Left ventricle myocardium superior (tissue), 1 donor: ENCODE measurements around the gene NAV3. TPM values are rescaled to one million over a fixed set of nuclear protein-coding genes. Genes with fewer than 3 reads are reported as not detected.

Experiments
- ATAC-seq: fragments of 200-7000 bp; cut with Tn5 transposase; one replicate; pipeline ENCODE4 v1.9.1; 2020; ENCODE audit warnings: mild to moderate bottlenecking, moderate library complexity
- DNase-seq: peaks from one replicate; pipeline ENCODE4 v3.0.0-alpha.2; 2020
- intact Hi-C: fragments of 100-400 bp; cut with micrococcal nuclease; formaldehyde crosslinking; loops from one replicate; pipeline ENCODE4 v1.11.0; 2022
- total RNA-seq: library from RNA; stranded (reverse); fragmentation: NEBNext Ultra II Directional; extraction: Animal tissue kit (Norgen Biotek cat#: 25700); gene quantifications from one replicate; pipeline ENCODE4 v1.2.1, GENCODE V29; 2021
- donor health status: DM: no; HTN: yes; CAD: no; lungs with severe emphysema.

NAV3 gene
- total RNA-seq, 1 donor from 2014 or later, result 3.3 TPM

DNA sequence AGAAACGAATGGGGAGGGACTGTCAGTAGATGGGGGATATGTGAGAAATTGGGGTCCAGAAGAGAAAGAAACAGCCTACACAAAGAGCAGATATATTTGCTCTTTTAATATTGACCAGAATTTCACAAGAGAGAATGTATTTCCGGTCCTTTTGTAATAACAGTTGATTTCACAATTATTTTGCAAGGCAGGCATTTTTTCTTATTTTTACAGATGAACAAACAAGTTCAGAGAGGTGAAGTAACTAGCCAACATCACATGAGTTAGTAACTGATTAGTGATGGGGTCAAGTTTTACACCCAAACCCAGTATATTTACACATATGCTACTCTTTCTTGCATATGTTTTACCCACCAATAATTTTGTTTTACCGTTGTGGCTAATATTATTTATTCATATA is 188.2 kb downstream of the NAV3 start:
- intact Hi-C loops, result no loop called here
- ATAC-seq, result no peak
- no peak for DNase-seq

DNA sequence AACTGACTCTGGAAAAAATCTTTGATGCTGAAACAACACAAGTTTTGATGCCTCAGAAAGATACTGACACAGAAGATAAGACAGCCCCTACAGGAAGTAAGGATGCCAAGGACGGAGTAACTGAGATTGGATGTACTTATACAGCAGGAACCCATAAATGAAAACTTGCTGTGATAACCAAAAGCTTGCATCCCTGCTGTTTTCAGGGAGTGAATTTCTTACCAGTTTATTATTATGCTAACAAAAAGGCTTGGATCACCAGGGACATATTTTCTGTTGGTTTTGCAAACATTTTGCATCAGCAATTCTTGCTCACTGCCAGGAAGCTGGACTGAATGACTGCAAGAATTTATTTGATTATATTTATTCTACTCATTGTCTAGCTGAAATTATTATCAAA is 197.7 kb downstream of the NAV3 start:
- DNase-seq (no peak), ATAC-seq (no peak)
- intact Hi-C loops, result no loop called here

DNA sequence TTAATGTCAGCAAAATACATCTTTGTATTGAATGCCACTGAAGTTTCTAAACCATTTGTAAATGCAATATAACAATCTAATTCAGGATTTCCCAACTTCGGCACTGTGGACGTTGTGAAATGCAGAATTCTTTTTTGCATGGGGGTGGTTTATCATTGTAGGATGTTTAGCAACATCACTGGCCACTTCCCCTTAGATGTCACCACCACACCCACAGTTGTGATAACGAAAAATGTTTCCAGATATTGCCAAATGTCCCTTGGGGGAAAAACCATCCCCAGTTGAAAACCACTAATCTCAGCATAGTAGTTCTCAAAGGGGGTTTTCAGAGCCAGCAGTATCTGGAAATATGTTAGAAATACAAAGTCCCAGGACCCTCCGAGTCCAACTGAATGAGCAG is 203.3 kb downstream of the NAV3 start:
- DNase-seq, result no peak
- ATAC-seq, result peak; percentile 73
- intact Hi-C loops, result no loop called here

DNA sequence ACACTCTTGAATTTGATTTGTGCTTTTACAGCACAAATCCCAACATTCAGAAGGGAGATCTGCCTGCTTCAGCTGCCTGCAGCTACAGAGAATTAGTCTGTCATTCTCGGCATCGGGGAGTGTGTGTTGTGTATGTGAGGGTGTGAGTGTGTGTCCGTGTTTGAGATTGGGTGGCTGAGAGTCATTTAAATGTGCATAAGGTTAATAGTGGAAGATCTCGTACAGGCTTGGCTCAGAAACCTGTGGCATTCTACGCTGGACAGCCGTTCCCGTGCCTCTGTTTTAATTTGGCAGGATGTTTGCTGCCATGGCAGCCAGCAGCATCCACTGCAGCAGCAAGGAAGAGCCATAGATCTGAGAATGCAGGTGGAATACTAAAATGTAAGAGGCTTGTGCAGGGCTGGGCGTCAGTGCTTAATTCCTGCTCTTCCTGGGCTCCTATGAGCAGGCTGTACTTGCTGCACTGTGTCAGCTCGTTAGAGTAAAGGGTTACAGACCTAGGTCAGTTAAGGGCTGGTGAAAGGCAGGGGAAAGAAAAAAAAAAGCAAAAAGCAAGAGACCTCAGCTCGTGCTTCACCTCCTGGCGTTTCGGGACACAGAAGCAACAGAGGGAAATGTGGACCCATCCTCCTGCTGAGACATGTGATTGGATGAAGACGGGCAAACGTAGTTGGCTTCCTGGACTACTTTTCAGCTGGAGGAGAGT is 205.4 kb downstream of the NAV3 start:
- peak; percentile 33 for ATAC-seq
- DNase-seq, result no peak
- intact Hi-C loops, result no loop called here

DNA sequence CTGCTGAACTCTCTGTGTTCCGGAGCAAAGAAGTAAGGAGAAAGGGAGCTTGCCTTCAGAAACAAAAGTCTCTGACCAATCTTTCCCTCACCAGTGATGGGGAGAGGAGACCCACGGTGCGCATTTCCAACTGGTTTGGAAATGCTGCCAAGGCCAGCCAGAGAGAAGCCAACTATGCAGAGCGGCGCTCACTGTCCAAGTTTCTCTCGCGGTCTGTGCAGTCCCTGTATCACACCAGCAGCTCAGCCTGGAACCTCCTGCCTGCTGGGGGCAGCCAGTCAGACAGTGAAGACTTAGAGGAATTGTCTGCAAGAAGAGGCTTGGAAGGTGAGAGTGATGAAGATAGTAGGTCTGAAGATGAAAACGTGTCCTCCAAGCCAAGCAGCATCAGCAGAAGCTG is 206.2 kb downstream of the NAV3 start:
- intact Hi-C loops, result no loop called here
- ATAC-seq, result no peak
- DNase-seq, result no peak

DNA sequence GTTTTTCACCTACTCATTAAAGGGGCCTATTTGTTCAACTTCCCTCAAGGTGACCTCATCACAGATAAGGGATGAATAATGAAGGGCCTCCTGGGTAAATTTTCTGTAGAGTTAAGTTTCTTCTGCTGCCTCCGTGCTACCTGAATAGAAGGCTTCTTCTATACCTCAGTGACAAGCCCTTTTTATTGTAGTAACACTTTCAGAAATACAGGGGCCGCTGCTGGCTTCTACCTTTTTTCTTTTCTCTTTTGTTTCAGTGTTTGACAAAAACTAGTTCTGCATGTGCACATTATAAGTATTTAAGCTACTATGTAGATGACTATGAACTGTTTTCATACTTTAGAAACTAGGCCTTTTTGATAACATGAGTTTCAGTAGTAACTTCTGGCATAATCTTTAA is 207.0 kb downstream of the NAV3 start:
- ATAC-seq, result no peak
- intact Hi-C loops, result no loop called here
- DNase-seq, result no peak

DNA sequence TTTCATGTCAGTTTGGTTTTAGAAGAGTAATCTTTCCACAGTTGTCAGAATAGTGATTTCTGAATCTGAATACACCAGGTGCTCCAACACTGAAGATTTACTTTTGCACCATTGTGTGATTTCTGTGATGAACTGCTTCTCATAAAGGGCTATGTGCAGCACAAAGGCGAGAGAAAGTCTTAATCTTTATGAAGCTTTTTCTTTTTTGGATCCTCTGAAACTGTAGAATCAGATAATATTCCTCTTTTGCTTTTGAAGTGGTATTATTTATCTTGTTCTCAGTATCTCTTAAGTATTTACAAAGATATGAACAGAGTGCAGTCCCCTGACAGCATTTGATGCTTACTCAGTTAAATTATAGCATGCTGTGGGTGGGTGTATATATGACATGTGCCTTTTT is 207.8 kb downstream of the NAV3 start:
- intact Hi-C loops, result no loop called here
- DNase-seq (no peak), ATAC-seq (no peak)

DNA sequence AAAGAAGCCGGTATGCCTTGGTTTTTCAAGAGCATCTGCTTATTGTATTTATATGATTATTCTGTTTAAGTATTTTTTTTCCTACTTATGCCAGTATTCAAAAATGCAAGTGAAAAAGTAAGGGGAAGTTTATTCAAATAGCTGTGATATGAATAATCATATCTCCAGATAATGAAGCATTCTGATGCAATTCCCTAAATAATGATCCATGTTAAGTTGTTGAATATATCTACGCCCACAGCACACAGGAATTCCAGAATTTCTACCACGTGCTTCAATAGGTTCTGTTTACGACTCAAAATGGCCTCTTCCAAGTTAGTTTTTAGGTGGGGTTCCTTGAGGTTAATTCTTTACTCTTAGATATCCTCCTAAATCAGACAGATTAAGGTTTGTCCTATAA is 208.3 kb downstream of the NAV3 start:
- intact Hi-C loops, result no loop called here
- DNase-seq (no peak), ATAC-seq (no peak)

DNA sequence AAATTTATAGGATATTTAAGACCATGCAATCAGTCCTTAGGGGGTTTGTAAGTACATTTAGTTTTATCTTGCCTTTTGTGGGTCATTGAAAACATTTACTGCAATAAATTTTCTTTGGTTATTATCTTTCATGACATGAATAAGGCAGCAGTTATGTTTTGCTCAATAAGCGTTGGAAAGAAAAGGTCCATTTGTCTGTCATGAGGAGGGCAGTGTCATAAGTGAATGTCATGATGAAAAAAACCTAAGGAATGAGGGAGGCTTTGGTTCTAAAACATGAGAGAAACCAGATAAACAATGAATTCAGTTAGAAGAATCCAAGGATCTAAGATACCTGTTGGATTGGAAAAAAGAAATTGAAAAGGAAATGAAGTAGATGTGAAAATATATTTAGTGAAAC is 209.4 kb downstream of the NAV3 start:
- ATAC-seq, result no peak
- intact Hi-C loops, result no loop called here
- DNase-seq, result no peak

DNA sequence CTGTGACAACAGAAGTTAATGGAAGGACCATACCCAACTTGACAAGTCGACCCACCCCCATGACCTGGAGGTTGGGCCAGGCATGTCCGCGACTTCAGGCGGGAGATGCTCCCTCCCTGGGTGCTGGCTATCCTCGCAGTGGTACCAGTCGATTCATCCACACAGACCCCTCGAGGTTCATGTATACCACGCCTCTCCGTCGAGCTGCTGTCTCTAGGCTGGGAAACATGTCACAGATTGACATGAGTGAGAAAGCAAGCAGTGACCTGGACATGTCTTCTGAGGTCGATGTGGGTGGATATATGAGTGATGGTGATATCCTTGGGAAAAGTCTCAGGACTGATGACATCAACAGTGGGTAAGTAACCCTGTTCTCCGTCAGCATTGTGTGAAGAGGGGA is 220.1 kb downstream of the NAV3 start:
- ATAC-seq, result no peak
- no peak for DNase-seq
- intact Hi-C loops, result no loop called here

DNA sequence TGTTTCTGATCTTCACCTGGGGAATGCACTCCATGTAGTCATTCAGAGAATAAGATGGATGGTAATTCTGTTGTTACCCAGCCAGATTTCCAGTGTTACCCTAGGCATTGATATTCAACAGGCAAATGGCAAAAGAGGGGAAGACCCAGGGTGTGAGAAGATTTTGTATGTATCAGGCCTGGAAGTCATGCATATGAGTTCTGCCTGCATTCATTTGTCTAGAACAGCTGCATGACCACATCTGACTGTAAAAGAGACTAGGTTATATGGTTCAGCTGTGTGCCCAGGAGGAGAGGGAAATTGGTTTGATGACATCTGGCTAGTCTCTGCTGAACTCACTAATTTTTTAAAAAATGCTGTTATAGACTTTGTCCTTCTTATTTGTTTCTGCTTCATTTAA is 224.9 kb downstream of the NAV3 start:
- ATAC-seq, result no peak
- DNase-seq, result no peak
- intact Hi-C loops, result no loop called here

DNA sequence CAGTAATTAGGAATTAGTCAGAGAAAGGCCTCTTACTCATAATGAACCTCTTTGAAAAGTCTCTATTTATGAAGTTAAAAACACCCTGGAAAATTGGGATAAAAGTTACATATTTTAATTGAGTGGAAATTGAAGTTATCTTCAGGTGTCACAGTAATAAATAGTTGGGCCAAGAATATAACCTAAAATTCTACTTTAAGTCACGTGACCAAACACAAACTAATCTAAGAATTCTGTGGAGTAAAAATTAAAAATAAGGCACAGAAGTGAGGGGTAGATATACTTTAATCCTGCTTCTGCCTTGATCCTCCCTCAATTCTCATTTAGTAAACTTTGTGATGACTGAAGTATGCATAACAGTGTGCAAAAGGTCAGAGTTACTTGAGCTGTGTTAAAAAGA is 226.4 kb downstream of the NAV3 start:
- intact Hi-C loops, result no loop called here
- no peak for DNase-seq
- no peak for ATAC-seq

DNA sequence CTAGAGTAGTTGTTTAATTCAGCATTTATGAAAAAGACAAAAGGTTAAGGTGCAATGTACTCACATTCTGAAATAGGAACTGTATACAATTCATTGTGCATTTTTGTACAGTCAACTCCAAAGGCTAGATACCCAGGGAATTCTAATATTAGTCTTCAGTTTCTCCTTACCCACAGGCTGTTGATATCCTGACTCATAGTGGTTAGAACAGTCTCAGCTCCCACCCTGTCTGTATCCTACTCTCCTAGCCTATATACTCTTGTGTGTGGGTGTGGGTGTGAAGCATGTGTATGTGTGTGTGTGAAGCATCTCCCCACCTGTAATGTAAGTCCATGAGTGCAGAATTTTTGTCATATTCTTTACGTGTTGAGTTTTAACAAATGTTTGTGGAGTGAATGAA is 229.5 kb downstream of the NAV3 start:
- DNase-seq (no peak), ATAC-seq (no peak)
- intact Hi-C loops, result no loop called here

DNA sequence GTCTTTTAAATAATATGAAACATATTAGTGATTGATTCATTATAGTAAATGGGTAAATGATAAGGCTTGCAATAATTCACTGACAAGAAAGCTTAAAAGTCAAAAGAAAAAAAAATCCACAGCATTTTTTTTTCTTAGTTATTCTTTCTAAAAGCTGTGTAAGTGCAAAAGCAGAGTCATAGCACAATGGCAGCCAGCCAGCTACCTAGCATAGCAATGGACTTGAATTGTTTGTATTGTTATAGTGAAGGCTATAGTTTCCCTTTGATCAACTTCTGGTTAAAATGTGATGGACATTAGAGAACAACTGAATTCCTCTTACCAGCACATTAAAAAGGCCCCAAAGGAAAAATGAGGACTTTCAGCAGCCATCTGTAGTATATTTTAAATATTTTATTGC is 232.1 kb downstream of the NAV3 start:
- ATAC-seq, result no peak
- DNase-seq, result peak; percentile 42
- intact Hi-C loops, result no loop called here

DNA sequence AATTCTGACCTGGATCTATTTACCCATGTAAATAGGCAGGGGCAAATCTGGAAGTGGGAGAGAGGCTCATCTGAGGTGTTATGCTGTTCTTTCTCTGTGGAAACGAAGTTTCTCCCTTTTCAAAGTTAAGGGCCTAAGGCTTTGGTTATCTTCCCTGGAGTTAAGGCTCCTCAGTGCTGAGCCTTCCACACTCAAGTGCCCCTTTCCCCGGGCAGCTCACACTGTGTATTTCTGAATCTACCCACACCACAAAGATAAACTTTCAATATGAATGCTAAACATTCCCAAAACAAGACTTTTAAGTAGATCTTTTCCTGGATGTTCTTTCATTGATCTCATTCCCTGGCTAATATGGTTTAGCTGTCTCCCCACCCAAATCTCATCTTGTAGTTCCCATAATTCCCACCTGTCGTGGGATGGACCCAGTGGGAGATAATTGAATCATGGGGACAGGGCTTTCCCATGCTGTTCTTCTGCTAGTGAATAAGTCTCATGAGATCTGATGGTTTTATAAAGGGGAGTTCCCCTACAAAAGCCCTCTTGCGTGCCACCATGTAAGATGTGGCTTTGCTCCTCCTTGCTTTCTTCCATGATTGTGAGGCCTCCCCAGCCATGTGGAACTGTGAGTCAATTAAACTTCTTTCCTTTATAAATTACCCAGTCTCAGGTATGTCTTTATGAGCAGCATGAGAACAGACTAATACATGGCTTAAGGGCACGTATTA is 251.1 kb downstream of the NAV3 start:
- intact Hi-C loops, result no loop called here

DNA sequence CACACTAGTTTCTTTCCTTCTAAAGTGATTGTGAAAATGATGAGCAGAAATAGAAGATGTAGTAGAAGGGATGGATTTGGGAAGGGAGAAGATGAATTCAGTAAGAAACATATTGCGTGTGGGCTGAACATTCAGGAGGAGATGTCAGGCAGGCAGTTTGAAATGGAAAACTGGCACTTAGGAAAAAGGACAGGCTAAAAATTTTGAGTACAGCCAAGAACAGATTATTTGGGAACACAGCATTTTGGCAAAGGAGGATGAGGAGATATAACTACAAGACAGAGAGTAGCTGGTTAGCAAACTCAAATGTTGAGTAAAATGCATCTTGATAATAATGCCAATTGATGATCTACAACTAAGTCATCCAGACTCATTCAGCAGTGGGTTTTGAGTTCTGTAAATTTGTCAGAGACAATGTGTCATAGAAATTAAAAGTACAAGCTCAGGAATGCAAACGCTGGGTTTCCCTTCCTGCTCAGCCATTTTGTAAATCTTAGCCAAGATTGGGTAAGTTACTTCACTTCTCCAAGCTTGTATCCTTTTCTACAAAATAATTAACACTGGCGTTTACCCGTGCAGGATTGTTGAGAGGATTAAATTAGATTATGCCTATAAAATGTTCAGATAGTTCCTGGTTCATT is 255.0 kb downstream of the NAV3 start:
- no peak for ATAC-seq
- intact Hi-C loops, result no loop called here
- no peak for DNase-seq

More for the DNA sequence above, 251.1 kb downstream of the NAV3 start:
- ATAC-seq (no peak), DNase-seq (no peak)

DNA sequence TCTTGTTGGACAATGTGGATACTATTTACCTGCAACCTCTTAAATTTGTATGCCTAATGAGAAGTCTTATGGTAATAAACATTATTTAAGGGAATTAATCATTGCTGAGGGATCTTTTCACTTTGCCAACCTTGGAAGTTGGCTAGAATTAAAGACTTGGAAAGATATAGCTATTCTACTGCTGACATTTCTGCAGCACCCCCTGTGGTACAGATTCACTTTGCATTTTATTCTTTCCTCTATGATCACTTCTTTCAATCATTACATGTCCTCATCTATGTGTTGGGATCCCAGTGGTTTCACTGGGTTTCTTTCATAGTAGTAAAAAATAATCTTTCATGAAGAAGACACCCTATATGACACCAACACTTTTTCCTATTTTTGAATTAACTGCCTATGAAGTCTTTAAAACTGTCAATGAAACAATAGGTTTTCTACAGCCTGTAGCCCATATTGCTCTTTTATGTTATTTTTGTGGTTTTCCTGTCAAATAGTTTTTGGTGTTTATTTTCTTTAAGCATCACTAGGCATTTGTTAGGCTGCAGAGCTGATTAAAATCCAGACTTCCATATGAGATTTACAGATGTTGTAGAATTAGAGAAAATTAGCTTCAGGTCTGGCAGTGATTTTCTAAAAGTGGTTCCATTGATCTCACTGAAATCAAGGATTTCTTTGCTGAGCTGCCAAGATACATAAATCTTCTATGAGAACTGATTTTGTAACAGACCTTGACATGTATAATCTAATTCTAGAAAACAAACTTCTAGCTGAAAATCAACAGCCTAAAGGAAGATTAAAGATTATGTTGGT is 256.1 kb downstream of the NAV3 start:
- ATAC-seq, result no peak
- DNase-seq, result no peak
- intact Hi-C loops, result no loop called here

DNA sequence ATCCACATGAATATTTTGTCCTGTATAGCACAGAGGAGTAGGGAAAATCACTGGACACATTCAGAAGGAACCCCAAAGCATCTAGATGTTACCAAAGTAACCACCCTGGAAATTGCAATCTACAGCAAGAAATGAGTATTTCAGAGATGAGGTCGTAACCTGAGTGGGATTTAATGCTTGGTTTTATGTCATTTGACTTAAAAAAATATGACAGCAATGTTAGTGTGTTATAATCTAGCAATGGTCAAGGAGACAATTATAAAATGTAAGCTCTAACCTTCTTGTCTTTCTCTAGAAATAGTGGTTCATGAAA is 256.6 kb downstream of the NAV3 start:
- DNase-seq (no peak), ATAC-seq (no peak)
- intact Hi-C loops, result no loop called here

DNA sequence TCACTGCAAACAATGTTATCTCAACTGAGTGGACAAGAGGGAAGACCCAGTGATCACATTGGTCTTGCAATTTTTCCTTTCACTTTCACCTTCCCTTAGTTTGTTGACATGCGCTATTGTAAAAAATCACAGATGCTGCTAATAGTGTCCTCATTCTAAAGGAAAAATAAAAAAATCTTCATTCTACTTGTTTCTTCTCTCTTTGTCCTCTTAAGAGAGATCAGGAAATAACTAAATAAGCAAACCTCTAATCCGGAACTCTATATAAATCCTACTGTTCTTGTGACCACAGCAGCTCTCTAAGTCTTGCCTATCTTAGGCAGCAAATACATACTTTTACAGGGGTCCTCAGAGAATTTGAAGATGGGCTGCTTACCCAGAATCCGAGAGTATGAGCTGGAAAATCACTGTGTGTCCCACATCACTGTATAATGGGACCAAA is 257.7 kb downstream of the NAV3 start:
- intact Hi-C loops, result no loop called here
- ATAC-seq (peak; percentile 36), DNase-seq (no peak)

DNA sequence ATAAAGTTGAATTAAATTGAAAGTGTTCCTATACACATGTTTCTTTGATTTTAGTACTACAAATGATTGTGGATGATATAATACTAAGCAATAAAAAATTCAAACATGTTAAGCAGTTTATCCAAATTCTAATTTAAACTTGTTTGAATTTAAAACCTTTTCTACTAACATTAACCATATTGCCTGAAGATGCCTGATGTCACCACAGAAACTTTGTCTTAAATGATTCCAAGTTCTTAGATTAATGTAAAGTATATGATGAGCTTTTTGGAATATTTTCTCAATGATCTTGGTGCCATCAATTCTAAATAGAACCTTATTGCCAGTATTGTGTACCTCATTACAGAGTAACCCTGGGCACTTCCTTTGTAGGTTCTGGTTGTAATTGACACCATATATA is 259.6 kb downstream of the NAV3 start:
- ATAC-seq, result no peak

More for the DNA sequence above, 259.6 kb downstream of the NAV3 start:
- intact Hi-C loops, result no loop called here
- no peak for DNase-seq
